GM12874 (cell line): ENCODE results near the gene USP2.

Experiments used
- TF ChIP-seq, protein P1 (sequence below): IDR thresholded peaks from 2 replicates; pipeline ENCODE4 v1.5.1; 2011; ENCODE audit warnings: low read depth, mild to moderate bottlenecking, control low read depth, low read length, moderate library complexity; ENCODE audit not compliant: insufficient read depth

USP2 gene

DNA sequence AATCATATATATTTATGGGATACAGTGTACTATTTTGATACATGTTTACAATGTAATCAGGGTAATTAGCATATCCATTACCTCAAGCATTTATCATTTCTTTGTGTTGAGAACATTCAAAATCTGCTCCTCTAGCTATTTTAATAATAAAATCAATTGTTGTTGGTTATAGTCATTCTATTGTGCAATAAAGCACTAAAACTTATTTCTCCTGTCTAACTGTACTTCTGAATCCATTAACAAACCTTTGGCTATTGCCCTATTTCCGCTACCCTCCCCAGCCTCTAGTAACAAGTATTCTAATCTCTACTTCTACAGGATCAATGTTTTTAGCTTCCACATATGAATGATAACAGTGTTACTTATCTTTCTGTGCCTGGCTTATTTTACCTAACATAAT, 15.3 kb upstream of the USP2 start:
- TF ChIP-seq, protein P1, sequence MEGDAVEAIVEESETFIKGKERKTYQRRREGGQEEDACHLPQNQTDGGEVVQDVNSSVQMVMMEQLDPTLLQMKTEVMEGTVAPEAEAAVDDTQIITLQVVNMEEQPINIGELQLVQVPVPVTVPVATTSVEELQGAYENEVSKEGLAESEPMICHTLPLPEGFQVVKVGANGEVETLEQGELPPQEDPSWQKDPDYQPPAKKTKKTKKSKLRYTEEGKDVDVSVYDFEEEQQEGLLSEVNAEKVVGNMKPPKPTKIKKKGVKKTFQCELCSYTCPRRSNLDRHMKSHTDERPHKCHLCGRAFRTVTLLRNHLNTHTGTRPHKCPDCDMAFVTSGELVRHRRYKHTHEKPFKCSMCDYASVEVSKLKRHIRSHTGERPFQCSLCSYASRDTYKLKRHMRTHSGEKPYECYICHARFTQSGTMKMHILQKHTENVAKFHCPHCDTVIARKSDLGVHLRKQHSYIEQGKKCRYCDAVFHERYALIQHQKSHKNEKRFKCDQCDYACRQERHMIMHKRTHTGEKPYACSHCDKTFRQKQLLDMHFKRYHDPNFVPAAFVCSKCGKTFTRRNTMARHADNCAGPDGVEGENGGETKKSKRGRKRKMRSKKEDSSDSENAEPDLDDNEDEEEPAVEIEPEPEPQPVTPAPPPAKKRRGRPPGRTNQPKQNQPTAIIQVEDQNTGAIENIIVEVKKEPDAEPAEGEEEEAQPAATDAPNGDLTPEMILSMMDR = no peak

DNA sequence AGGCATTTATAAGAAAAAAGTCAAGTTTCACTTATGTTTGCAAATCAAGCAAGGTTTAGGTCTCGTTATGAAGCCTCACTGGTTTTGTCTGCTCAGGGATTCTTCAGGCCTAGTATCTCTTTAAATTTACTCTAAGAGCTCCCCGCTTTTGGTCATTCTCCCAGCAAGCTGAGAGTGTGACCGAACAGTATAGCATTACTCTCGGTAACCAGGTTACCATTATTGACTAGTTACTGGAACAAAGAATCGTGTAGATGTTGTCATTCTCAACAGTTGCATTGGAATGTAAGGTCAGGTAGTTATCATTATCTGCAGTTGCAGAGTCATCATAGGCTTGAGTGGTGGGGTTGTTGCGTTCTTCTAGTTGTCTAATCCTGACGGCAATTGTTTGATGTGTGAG, 9.8 kb upstream of the USP2 start:
- TF ChIP-seq, protein P1 = no peak

DNA sequence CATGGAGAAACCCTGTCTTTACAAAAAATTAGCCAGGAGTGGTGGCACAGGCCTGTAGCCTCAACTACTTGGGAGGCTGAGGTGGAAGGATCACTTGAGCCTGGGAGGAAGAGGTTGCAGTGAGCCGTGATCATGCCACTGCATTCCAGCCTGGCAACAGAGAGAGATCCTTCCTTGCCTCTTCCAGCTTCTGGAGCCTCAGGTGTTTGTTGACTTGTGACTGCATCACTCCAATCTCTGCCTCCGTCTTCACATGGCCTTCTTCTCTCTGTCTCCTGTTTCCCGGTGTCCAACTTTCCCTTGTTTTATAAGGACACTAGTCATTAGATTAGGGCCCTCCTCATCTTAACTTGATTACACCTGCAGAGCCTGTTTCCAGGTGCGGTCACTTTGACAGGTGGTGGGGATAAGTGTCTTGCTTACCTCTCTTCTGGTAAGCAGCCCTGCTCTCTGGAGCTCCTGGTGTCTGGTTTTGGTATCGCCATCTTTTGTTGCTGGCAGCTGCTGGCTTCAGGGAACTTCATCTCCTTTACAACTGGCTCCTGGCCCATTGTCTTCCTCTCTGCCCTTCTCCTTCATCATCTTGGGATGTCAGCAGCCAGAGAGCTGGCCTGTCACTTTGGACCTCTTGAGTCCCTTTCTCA, 8.2 kb upstream of the USP2 start:
- TF ChIP-seq, protein P1 = peak; percentile 61

DNA sequence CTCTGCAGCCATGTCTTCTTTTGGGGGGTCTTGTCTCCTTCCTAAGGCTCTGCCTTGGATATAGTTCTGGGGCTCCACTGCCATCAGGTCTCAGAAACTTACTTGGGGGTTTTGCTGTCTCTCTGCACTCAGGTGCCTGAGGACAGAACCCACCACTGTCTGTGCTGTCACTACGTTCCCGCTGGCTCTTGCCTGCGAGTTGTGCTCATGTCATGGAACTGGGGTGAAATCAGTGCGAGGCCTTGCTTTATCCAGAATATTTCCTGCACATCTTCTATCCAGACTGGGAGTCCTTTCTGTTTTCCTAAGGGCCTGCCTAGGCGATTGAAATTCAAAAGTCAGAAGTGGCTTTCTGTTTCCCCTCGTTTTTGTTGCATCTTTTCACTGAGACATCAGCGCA, 6.6 kb upstream of the USP2 start:
- TF ChIP-seq, protein P1 = no peak

DNA sequence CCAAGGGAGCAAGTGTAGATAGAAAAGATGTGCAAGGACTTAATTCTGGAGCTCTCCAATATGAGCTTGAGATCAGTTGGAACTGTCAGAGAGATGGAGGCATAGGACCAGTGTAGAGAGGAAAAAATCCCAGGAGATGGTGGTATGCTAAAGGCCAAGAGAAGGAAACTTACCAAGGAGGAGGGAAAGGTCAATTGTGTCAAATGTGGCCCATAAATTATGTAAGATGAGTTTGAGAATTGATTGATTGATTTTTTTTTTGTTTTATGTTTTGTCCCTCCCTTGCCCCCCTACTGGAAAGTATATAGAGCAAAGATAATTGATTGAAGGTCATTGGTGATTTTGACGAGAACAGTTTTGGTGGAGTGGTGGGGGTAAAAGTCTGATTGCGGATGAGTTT, 2.8 kb upstream of the USP2 start:
- TF ChIP-seq, protein P1 = no peak

DNA sequence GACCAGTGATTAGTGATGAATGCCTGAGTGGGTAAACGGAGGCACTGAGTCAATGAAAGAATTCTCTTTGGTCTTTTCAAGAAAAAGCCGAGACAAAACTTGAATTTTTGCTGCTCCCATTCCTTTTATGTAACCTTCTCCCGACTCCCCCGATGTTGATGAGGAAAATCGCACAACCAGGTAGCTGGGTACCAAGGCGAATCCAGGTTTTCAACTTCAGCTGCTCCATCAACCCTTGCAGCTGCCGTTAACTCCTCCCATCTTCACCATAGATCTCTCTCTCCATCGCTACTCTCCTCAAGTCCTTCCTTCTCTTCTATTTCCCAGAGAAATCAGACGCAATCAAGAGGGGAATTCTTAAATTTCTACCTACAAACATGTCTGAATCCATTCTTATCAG, 611 bp upstream of the USP2 start:
- TF ChIP-seq, protein P1 = no peak

DNA sequence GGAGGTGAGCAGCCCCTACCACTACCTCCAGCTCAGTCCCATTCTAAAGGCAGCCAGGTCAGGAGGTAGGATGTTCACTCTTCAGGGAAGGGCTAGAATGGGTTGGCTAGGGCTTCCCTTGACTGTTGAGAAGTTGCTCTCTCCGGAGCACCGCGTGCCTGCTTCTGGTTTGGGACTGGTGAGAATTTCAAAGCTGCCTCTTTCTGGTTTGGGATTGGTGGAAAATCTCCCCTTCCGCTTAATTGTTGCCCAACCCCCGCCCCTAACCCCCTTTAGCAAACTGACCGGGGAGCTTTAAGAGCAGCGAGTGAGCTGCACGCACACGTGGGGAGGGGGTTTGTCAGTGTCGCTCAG, 686 bp downstream of the USP2 start:
- TF ChIP-seq, protein P1 = no peak
